Ureter (tissue), 1 donor: ENCODE data around the gene CLEC4F. TPM values are rescaled to one million over a fixed set of nuclear protein-coding genes. Genes with fewer than 3 reads are reported as not detected.

ENCODE experiments used
- total RNA-seq: library from RNA; stranded (reverse); gene quantifications from one replicate; pipeline ENCODE4 v1.2.4, GENCODE V29; 2023
- donor health status: DM: yes; HTN: yes; CAD: no.

The CLEC4F gene
- total RNA-seq, 1 donor from 2014 or later = 1.2 TPM

Other genes starting within 250 kb of the CLEC4F start
- 2.1 TPM for gene ADD2, start 52.4 kb downstream of the CLEC4F start, total RNA-seq
- gene FIGLA, start 30.0 kb downstream of the CLEC4F start, total RNA-seq = not detected
- 1.3 TPM for gene CD207, start 15.2 kb upstream of the CLEC4F start, total RNA-seq
- 0.44 TPM for gene VAX2, start 80.0 kb upstream of the CLEC4F start, total RNA-seq
- 2.4 TPM for gene ATP6V1B1, start 115.3 kb upstream of the CLEC4F start, total RNA-seq
- gene ANKRD53, start 158.0 kb upstream of the CLEC4F start, total RNA-seq = 1.8 TPM
- gene TEX261, start 174.3 kb upstream of the CLEC4F start, total RNA-seq = 74.5 TPM
- 166 TPM for gene NAGK, start 248.0 kb upstream of the CLEC4F start, total RNA-seq